B cell (primary cell): ENCODE data around the gene ZNRD2. TPM values are rescaled to one million over a fixed set of nuclear protein-coding genes. Genes with fewer than 3 reads are reported as not detected.

ENCODE experiments used
- ATAC-seq: fragments of 200-7000 bp; cut with Tn5 transposase; one replicate; pipeline ENCODE4 v1.10.0; 2021; ENCODE audit warnings: low read depth, mild to moderate bottlenecking, moderate number of reproducible peaks, moderate library complexity
- CTCF ChIA-PET: fragments of 350-600 bp; sonication (Branson Sonifier 250); formaldehyde crosslinking; loops from one replicate; lab custom pipeline; 2021; ENCODE audit warnings: antibody characterized with exemption, inconsistent platforms; lab: Charles Lee
- POLR2A ChIA-PET: fragments of 350-600 bp; sonication (Branson Sonifier 250); formaldehyde crosslinking; loops from one replicate; lab custom pipeline; 2021; ENCODE audit warnings: antibody characterized with exemption; lab: Charles Lee
- DNase-seq: peaks from one replicate; pipeline ENCODE4 v3.0.0; 2013
- H2AFZ ChIP-seq: 2 replicates; pipeline ENCODE4 v1.6.1; 2012; ENCODE audit warnings: mild to moderate bottlenecking, low read depth, low read length; ENCODE audit not compliant: insufficient read depth, poor library complexity, severe bottlenecking
- H3K27ac ChIP-seq, 2 donors: 1 replicate in 1 of 2; 2 replicates in 1 of 2; pipeline ENCODE4 v1.5.1; 2012 to 2013; ENCODE audit warnings: low read length in 2 of 2, mild to moderate bottlenecking in 2 of 2, moderate library complexity in 1 of 2
- H3K27me3 ChIP-seq, 4 experiments: fragments of 200-600 bp in 1 of 4; sonication (generic) in 1 of 4; replicated peaks in 1 of 4; 1 replicate in 2 of 4; 2 replicates in 2 of 4; pipeline versions ENCODE4 v1.6.1 to v1.7.0; 2013 to 2016; ENCODE audit warnings: low read length in 3 of 4, mild to moderate bottlenecking in 2 of 4, mixed read lengths in 1 of 4, moderate library complexity in 1 of 4; ENCODE audit not compliant: insufficient read depth in 4 of 4, control insufficient read depth in 3 of 4; ENCODE audit errors: control extremely low read depth in 1 of 4
- H3K36me3 ChIP-seq, 2 experiments: replicated peaks in 1 of 2; 1 replicate in 1 of 2; 2 replicates in 1 of 2; pipeline versions ENCODE4 v1.6.1 to v1.7.1; 2013; ENCODE audit warnings: low read length in 1 of 2; ENCODE audit not compliant: insufficient read depth in 2 of 2, control insufficient read depth in 1 of 2; ENCODE audit errors: control extremely low read depth in 1 of 2, extremely low read depth in 1 of 2
- H3K4me1 ChIP-seq, 2 donors: fragments of 200-600 bp in 1 of 2; sonication (generic) in 1 of 2; 1 replicate in 1 of 2; 2 replicates in 1 of 2; pipeline versions ENCODE4 v1.5.1 to v1.6.1; 2013 to 2017; ENCODE audit warnings: low read length in 2 of 2; ENCODE audit not compliant: control insufficient read depth in 2 of 2, insufficient read depth in 2 of 2
- H3K4me2 ChIP-seq: replicated peaks from 2 replicates; pipeline ENCODE3; 2012; ENCODE audit warnings: mild to moderate bottlenecking, low read depth, low read length; ENCODE audit not compliant: poor library complexity, severe bottlenecking
- H3K4me3 ChIP-seq, 5 experiments: fragments of 200-600 bp in 1 of 5; sonication (generic) in 1 of 5; 1 replicate in 3 of 5; 2 replicates in 2 of 5; pipeline versions ENCODE4 v1.5.1 to v1.7.0; 2011 to 2016; ENCODE audit warnings: low read length in 4 of 5, mild to moderate bottlenecking in 4 of 5, low read depth in 2 of 5, control low read depth in 1 of 5, moderate library complexity in 1 of 5; ENCODE audit not compliant: insufficient read depth in 1 of 5; ENCODE audit errors: control extremely low read depth in 1 of 5, extremely low read depth in 1 of 5
- H3K79me2 ChIP-seq: fragments of 200-600 bp; sonication (generic); one replicate; pipeline ENCODE4 v1.6.0; 2016; ENCODE audit warnings: low read length; ENCODE audit not compliant: control insufficient read depth, insufficient read depth
- H3K9ac ChIP-seq: fragments of 200-600 bp; sonication (generic); 2 replicates; pipeline ENCODE4 v1.6.1; 2017; ENCODE audit warnings: mild to moderate bottlenecking, low read length, moderate library complexity
- H3K9me3 ChIP-seq, 3 donors: one replicate each; pipeline versions ENCODE4 v1.6.1 to v1.7.1; 2013; ENCODE audit warnings: low read length in 2 of 3; ENCODE audit not compliant: control insufficient read depth in 2 of 3, insufficient read depth in 1 of 3; ENCODE audit errors: control extremely low read depth in 1 of 3
- H4K20me1 ChIP-seq: 2 replicates; pipeline ENCODE4 v1.6.0; 2012; ENCODE audit warnings: mild to moderate bottlenecking, low read length; ENCODE audit not compliant: insufficient read depth, control insufficient read depth, poor library complexity, severe bottlenecking
- H3K27ac Mint-ChIP-seq: one replicate; pipeline ENCODE4 v1.8.0; 2021; ENCODE audit warnings: mixed read lengths
- H3K27me3 Mint-ChIP-seq: one replicate; pipeline ENCODE4 v1.8.0; 2021; ENCODE audit warnings: mixed read lengths
- H3K4me1 Mint-ChIP-seq: one replicate; pipeline ENCODE4 v1.8.0; 2021; ENCODE audit warnings: mixed read lengths
- H3K4me3 Mint-ChIP-seq: one replicate; pipeline ENCODE4 v1.8.0; 2021; ENCODE audit warnings: mixed read lengths
- H3K9me3 Mint-ChIP-seq: one replicate; pipeline ENCODE4 v1.8.0; 2022; ENCODE audit warnings: mixed read lengths; ENCODE audit not compliant: insufficient read depth
- CTCF ChIP-seq: fragments of 200-600 bp; IDR thresholded peaks from one replicate; pipeline ENCODE4 v1.8.0; 2022; ENCODE audit warnings: antibody characterized with exemption, mild to moderate bottlenecking
- EZH2 ChIP-seq: IDR thresholded peaks from 2 replicates; pipeline ENCODE4 v1.6.1; 2012; ENCODE audit warnings: borderline replicate concordance, low read depth, mild to moderate bottlenecking, moderate library complexity, low read length; ENCODE audit not compliant: insufficient read depth, poor library complexity, severe bottlenecking
- WGBS: methylation state at CpG from one replicate; pipeline ENCODE4 v1.1.5; 2013; ENCODE audit warnings: missing lambda C conversion rate; ENCODE audit not compliant: insufficient coverage; 5-methylcytosine and 5-hydroxymethylcytosine counted together
- intact Hi-C: fragments of 100-400 bp; cut with micrococcal nuclease; formaldehyde crosslinking; loops from one replicate; pipeline ENCODE4 v1.10.0; 2022
- polyA plus RNA-seq: library from polyadenylated mRNA; depleted of rRNA; stranded (reverse); fragments of >200 nt; gene quantifications from 2 replicates; pipeline ENCODE4 v1.2.3, GENCODE V29; 2012
- total RNA-seq, 2 donors: library from RNA; stranded (reverse); fragments of 120-200 nt in 1 of 2; gene quantifications; 1 replicate in 1 of 2; 2 replicates in 1 of 2; pipeline versions ENCODE4 v1.2.3 to v1.2.4, GENCODE V29; 2013 to 2022

ZNRD2 gene
- total and polyA plus RNA-seq, 2 donors (not counting 1 experiment from before 2014, with no cell fraction given) = 22.1 to 112 TPM

GRCh38 chr11:65592858-65593517, 22.7 kb downstream of the ZNRD2 start:
- Histone ChIP-seq H3K4me3 (no peak overlapping the region), H3K27me3 (no peaks in the 10 kb centered on the region), H3K4me1 (peaks cover 21 to 37% of the 10 kb centered on the region in 2 donors), H3K9ac (no peak overlapping the region), H3K36me3 (peaks cover 0 to 40% of the 10 kb centered on the region in 2 experiments), H3K4me2 (no peak overlapping the region), H2AFZ (no peak overlapping the region), H3K27ac (no peak overlapping the region), H4K20me1 (peaks cover 29% of the 10 kb centered on the region), H3K79me2 (peaks cover 2% of the 10 kb centered on the region), H3K9me3 (no peaks in the 10 kb centered on the region)
- POLR2A ChIA-PET = interaction anchor here (0.6 to 2.1 kb wide), 3 partner anchors 12 to 53 kb away, joined by 5 to 13 read pairs (median 10); partner anchors contain the start of gene EHBP1L1
- H3K9me3 Mint-ChIP-seq = no peaks in the 10 kb centered on the region
- TF ChIP-seq EZH2 (no peak), CTCF (no peak)
- peak; percentile 37 for DNase-seq
- no peak for ATAC-seq
- 90% methylated on average over 20 of the region's 22 CpGs for WGBS
- H3K4me3 Mint-ChIP-seq = no peak overlapping the region
- no peak overlapping the region for H3K27ac Mint-ChIP-seq
- peaks cover 31% of the 10 kb centered on the region for H3K4me1 Mint-ChIP-seq
- intact Hi-C loops = no loop called here
- H3K27me3 Mint-ChIP-seq = no peaks in the 10 kb centered on the region
- CTCF ChIA-PET = interaction anchor here (0.6 to 9.7 kb wide), 19 partner anchors 9 to 263 kb away, joined by 3 to 144 read pairs (median 6); partner anchors contain the start of genes EHBP1L1, FAM89B, PCNX3 and ZNRD2
